HAP-1 (cell line): Measurements from ENCODE around the gene ELF4.

Source experiments
- DNase-seq, 2 experiments: peaks; one replicate each; pipeline ENCODE4 v3.0.0-alpha.2; 2016 to 2020; ENCODE audit warnings: low spot score in 2 of 2
- H3K27me3 ChIP-seq: fragments of 250-450 bp; sonication (Bioruptor Pico); 2 replicates; pipeline ENCODE4 v1.5.1; 2020; ENCODE audit warnings: low read depth, mild to moderate bottlenecking, moderate library complexity
- H3K36me3 ChIP-seq: fragments of 250-450 bp; sonication (Bioruptor Pico); replicated peaks from 2 replicates; pipeline ENCODE4 v1.5.1; 2020; ENCODE audit warnings: mild to moderate bottlenecking
- H3K4me1 ChIP-seq: fragments of 250-450 bp; sonication (Bioruptor Pico); 2 replicates; pipeline ENCODE4 v1.5.1; 2020; ENCODE audit warnings: mild to moderate bottlenecking
- H3K4me3 ChIP-seq: fragments of 250-450 bp; sonication (Bioruptor Pico); 2 replicates; pipeline ENCODE4 v1.5.1; 2020; ENCODE audit warnings: mild to moderate bottlenecking, moderate library complexity
- H3K9me3 ChIP-seq: fragments of 250-450 bp; sonication (Bioruptor Pico); 2 replicates; pipeline ENCODE4 v1.5.1; 2020; ENCODE audit warnings: mild to moderate bottlenecking, moderate library complexity
- in situ Hi-C: fragments of 300-500 bp; cut with MboI; formaldehyde crosslinking; loops from 3 replicates; pipeline ENCODE4 v1.14.3; 2020; ENCODE audit warnings: low sequenced_read_pairs, inconsistent platforms, mixed read lengths

The ELF4 gene

DNA sequence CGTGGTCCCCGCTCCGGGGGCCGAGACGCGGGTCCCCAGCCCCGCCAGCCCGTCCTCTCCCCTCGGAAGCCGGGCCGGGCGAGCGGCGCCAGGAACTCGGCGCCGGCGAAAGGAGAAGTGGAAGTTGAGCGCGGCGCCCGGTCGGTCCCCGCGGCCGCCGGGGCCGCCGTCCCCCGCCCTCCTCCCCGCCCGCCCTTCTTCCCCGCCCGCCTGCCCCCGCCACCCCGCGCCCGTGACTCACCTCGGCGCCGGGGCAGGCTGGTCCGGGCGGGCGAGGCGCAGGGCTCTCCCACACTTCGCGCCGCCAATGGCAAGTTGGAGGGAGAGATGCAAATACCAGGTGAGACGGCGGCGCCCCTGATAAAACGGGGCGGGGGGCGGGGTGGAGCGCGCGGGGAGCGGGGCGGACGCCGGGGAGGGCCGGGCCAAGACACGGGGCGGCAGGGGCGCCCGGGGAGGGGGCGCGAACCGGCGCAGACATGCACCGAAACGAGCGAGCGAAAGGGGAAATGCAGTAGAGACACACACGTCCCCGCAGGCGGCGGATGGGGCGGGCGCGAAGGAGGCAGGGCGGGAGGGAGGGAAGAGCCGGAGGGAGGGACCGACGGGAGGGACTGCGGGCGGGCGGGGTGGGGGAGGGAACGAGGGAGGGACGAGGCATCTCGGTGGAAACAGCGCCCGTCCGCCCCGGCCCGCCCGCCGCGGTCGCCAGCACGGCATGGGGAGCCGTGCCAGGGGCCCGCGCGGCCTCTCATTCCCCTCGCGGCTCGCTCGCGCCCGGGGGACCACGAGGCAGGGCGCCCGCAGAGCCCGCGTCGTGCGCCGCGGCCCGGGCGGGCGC is at the start of gene ELF4:
ELF4 (minus strand) TSS at position 119 of the 841 bp plus-strand sequence. CDS start 29,167 bp downstream, outside the sequence.
- H3K36me3 ChIP-seq = no peaks in the 10 kb centered on the region; the same call in 1 of the 2 replicates
- DNase-seq = peak; percentile 57 to 81
- H3K4me3 ChIP-seq = peak within 1 kb of the TSS; percentile 71
- H3K4me1 ChIP-seq = peaks cover 14% of the 10 kb centered on the region
- H3K9me3 ChIP-seq = no peaks in the 10 kb centered on the region
- no peaks in the 10 kb centered on the region for H3K27me3 ChIP-seq
- in situ Hi-C loops = loop anchor here (25.0 kb wide), 1 partner anchor 802 kb away; the partner anchor contains the start of gene ENOX2

DNA sequence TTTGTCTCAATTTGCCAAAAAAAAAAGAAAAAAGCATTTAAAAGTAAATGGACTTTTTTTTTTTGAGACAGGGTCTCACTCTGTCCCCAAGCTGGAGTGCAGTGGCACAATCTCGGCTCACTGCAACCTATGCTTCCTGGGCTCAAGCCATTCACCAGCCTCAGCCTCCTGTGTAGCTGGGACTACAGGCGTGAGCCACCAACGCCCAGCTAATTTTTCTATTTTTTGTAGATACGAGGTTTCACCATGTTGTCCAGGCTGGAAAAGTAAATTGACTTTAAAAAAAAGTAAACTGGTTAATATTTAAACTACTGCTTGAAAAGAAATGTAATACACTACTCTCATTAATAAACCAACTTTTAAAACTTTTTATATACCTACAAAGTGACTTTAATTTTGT is 49.5 kb upstream of the ELF4 start:
- in situ Hi-C loops = no loop called here
- Histone ChIP-seq H3K9me3 (no peaks in the 10 kb centered on the region), H3K36me3 (peaks cover 24% of the 10 kb centered on the region), H3K27me3 (no peaks in the 10 kb centered on the region), H3K4me3 (no peak overlapping the region), H3K4me1 (peaks cover 13% of the 10 kb centered on the region)
- no peak for DNase-seq

DNA sequence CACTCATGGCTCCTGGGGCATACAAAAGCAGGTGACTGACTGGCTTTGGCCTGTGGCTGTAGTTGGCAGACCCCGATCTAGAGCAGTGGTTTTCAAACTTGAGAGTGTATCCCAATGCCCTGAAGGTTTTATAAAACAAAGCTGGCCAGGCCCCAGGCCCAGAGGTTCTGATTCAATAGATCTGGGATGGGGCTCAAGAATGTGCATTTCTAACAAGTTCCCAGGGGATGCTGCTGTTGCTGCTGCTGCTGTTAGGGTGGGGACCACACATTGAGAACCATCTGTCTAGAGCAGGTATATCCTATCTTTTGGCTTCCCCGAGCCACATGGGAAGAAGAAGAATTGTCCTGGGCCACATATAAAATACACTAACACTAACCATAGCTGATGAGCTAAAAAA is 48.0 kb upstream of the ELF4 start:
- Histone ChIP-seq H3K4me1 (peaks cover 1% of the 10 kb centered on the region), H3K9me3 (no peaks in the 10 kb centered on the region)
- in situ Hi-C loops = no loop called here

DNA sequence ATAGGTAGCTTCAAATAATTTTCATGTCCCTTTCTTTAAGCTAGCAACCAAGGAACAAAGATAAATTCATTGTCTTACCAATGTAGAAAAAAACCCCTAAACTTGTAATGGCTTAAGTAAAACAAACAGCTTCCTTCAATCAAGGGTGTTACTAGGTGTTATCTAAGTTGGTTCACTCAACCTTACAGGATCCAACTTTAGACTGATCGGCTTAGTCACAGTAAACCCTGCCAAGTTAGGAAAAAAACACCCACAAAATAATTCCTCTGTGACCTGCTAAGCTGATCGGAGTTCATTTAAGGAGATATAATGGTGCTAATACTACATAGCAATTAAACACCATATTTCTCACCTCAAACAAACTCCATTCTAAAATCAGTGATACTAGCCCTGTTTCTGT is 45.3 kb upstream of the ELF4 start:
- H3K36me3 ChIP-seq = peaks cover 26% of the 10 kb centered on the region
- no peak overlapping the region for H3K4me3 ChIP-seq
- H3K27me3 ChIP-seq = no peaks in the 10 kb centered on the region
- DNase-seq = no peak
- in situ Hi-C loops = no loop called here
- H3K4me1 ChIP-seq = no peaks in the 10 kb centered on the region
- no peaks in the 10 kb centered on the region for H3K9me3 ChIP-seq

More for the DNA sequence above, 48.0 kb upstream of the ELF4 start:
- Histone ChIP-seq H3K36me3 (peaks cover 26% of the 10 kb centered on the region), H3K27me3 (no peaks in the 10 kb centered on the region), H3K4me3 (no peak overlapping the region)
- DNase-seq = no peak

DNA sequence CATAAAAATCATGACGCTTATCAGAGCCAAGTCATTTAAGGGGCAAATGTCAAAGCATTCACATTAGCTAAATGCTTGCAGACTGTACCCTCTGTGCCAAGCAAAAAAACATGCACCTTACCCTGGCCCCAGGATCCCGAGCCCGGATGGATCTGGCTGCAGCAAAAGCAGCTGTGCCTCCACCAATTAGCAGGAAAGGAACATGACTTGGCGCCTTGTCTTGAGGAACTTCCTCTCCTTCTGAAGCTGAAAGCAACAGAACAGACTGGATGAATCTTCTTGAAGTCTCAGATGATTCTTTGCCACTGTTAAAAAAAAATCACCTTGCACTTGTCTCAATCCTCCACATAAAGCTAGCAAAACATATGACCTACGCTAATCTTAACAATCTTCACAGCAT is 37.3 kb upstream of the ELF4 start:
- H3K4me3 ChIP-seq = no peak overlapping the region
- in situ Hi-C loops = no loop called here
- no peak for DNase-seq
- peaks cover 56% of the 10 kb centered on the region for H3K36me3 ChIP-seq
- H3K4me1 ChIP-seq = no peaks in the 10 kb centered on the region
- H3K27me3 ChIP-seq = no peaks in the 10 kb centered on the region
- no peaks in the 10 kb centered on the region for H3K9me3 ChIP-seq

GRCh38 chrX:130145123-130145522 is 34.8 kb upstream of the ELF4 start:
- in situ Hi-C loops = no loop called here
- peaks cover 72% of the 10 kb centered on the region for H3K36me3 ChIP-seq
- no peaks in the 10 kb centered on the region for H3K9me3 ChIP-seq
- no peaks in the 10 kb centered on the region for H3K4me1 ChIP-seq
- no peak overlapping the region for H3K4me3 ChIP-seq
- no peaks in the 10 kb centered on the region for H3K27me3 ChIP-seq
- no peak for DNase-seq

DNA sequence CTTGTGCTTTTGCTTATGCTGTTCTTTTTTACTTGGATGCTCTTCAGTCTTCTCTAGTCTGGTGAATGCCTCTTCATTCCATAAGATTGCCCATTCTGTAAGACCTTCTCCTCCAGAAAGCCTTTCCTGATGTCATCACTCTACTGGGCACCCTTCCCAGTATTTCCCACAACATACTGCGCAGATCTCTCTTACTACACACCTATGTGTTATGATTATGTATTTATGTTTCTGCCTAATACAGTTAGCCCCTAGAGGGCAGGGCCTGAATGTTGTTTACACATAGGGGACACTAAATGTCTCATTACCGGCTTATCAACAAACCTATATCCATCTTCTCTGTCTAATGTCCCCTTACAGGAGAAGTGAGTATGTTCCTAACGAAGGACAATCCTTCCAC is 34.2 kb upstream of the ELF4 start:
- H3K4me1 ChIP-seq = no peaks in the 10 kb centered on the region
- no peak for DNase-seq
- H3K27me3 ChIP-seq = no peaks in the 10 kb centered on the region
- peaks cover 76% of the 10 kb centered on the region for H3K36me3 ChIP-seq
- no peaks in the 10 kb centered on the region for H3K9me3 ChIP-seq
- in situ Hi-C loops = no loop called here
- H3K4me3 ChIP-seq = no peak overlapping the region

- Histone ChIP-seq H3K9me3 (no peaks in the 10 kb centered on the region), H3K4me3 (no peak overlapping the region), H3K36me3 (peaks cover 70% of the 10 kb centered on the region), H3K27me3 (no peaks in the 10 kb centered on the region), H3K4me1 (no peaks in the 10 kb centered on the region)
- in situ Hi-C loops = no loop called here
- DNase-seq = no peak
Observed at GRCh38 chrX:130139474-130140201, 29.3 kb upstream of the ELF4 start.

- DNase-seq = no peak
- no peaks in the 10 kb centered on the region for H3K9me3 ChIP-seq
- H3K27me3 ChIP-seq = no peaks in the 10 kb centered on the region
- no peaks in the 10 kb centered on the region for H3K4me1 ChIP-seq
- peaks cover 73% of the 10 kb centered on the region for H3K36me3 ChIP-seq
- no peak overlapping the region for H3K4me3 ChIP-seq
- in situ Hi-C loops = no loop called here
Observed at GRCh38 chrX:130136961-130137360, 26.7 kb upstream of the ELF4 start.

DNA sequence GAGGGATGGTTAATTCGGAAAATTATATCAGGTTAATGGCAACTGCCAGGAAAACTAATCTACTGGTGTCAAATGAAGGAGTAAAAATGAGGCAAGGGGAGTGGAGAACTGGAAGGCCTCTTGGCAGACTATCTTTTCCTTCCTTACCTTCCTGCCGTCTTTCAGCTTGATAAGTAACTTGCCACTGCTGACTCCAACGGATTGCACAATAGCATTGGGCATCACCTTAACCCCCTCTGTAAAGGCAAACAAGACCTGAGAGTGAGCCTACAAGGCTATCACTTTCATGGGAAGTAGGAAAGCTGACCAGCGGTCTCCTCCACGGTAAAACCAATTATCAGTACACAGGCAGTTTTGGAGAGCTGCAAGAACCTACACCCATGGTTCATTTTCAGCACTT is 26.2 kb upstream of the ELF4 start:
- no peaks in the 10 kb centered on the region for H3K9me3 ChIP-seq
- no peaks in the 10 kb centered on the region for H3K27me3 ChIP-seq
- peaks cover 72% of the 10 kb centered on the region for H3K36me3 ChIP-seq
- no peak for DNase-seq
- in situ Hi-C loops = no loop called here
- no peaks in the 10 kb centered on the region for H3K4me1 ChIP-seq
- H3K4me3 ChIP-seq = no peak overlapping the region

DNA sequence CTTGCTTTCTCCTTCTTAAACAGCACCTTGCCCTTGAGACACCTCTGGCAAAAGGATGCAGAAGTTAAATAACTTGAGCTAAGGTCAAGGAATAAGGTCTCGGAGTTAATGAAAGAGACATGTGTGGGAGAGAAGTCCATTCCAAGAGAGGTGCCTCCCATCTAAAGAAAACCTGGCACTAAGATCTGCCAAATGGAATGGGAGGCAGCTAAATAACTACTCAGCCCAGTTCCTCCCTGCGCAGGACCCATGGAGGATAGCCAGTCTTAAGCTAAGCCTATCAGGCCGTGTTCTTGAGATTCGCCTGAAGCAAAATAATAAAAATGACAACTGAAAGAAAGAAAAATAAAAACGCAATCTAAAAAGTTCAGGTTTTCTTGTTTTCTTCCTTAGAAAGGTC is 20.7 kb upstream of the ELF4 start:
- H3K4me3 ChIP-seq = no peak overlapping the region
- H3K9me3 ChIP-seq = no peaks in the 10 kb centered on the region
- peaks cover 78% of the 10 kb centered on the region for H3K36me3 ChIP-seq
- DNase-seq = no peak
- in situ Hi-C loops = no loop called here
- no peaks in the 10 kb centered on the region for H3K27me3 ChIP-seq
- no peaks in the 10 kb centered on the region for H3K4me1 ChIP-seq

DNA sequence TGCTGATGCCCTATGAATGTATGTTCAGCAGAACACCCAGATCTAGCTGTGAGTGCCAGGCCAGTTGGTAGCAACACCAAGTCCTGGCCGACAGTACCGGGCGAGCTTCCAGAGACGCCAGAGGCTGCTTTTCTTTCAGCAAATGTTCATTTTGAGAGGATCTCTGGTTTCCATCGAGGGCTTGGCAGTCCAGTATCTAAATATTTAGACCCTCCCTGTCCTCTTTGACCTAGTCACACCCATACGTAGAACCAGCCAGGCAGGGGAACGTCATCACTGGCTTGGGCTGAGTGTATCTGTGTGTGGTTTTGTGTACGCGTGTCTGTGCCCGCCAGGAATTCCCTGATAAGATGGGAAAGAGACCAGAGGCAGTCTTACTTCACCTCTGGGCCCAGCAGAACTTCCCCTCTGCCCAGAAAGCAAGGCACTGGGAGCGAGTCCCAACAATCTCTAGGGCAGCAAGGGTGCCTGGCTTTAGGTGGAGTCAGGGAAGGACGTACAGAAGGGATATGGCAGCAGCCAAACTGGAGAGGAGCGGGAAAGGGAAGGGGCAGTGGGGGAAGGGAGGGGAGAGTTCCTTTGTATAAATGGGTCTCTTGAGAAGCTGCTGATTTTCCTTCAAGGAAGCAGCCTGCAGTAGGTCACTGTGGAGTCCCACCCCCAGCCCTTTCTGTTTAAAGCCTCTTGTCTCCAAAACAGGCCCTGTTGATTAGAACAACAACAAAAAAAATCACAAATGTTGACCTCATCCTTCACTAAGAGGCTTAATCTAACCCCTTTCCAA is 15.0 kb upstream of the ELF4 start:
- in situ Hi-C loops = no loop called here
- H3K36me3 ChIP-seq = peaks cover 51% of the 10 kb centered on the region
- no peak overlapping the region for H3K4me3 ChIP-seq
- no peaks in the 10 kb centered on the region for H3K9me3 ChIP-seq
- no peaks in the 10 kb centered on the region for H3K27me3 ChIP-seq
- no peak for DNase-seq
- peaks cover 5% of the 10 kb centered on the region for H3K4me1 ChIP-seq

DNA sequence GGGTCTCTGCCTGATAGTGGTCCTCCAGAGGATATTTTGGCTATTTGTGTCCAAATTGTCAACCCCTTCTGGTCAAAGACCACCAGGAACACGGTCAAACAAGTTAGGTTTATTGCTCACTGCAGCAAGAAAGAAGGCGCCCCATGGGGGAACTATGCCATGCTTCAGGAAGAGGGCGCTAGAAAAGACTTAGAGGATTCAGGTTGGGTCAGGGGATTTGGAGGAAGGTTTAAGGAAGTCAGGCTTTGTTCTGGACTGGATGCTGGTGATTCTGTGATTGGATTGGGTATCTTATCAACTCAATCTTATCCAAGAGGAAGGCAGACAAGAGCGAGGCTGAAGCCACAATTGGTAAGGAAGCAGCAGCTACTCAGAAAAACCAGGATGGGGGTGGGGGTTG is 14.3 kb upstream of the ELF4 start:
- Histone ChIP-seq H3K27me3 (no peaks in the 10 kb centered on the region), H3K4me1 (peaks cover 7% of the 10 kb centered on the region), H3K9me3 (no peaks in the 10 kb centered on the region), H3K4me3 (no peak overlapping the region), H3K36me3 (peaks cover 44% of the 10 kb centered on the region)
- in situ Hi-C loops = loop anchor here (25.0 kb wide), 1 partner anchor 788 kb away; the partner anchor contains the start of gene ENOX2
- DNase-seq = no peak

DNA sequence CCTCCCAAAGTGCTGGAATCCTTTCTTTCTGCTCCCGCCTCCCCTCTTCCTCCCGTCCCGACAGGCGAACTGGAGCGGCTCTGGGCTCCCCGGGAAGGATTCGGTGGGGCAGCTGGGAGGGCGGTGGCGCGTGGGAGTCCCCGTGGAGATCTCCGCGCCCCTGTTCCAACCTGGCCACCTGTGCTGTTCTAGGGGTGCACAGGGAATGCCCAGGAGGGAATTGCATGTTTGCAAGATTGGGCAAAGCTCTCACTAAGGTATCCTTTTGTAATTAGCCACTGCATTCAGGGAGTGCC is 11.2 kb upstream of the ELF4 start:
- Histone ChIP-seq H3K9me3 (no peaks in the 10 kb centered on the region), H3K4me3 (no peak overlapping the region), H3K4me1 (peaks cover 7% of the 10 kb centered on the region), H3K36me3 (peaks cover 18% of the 10 kb centered on the region), H3K27me3 (no peaks in the 10 kb centered on the region)
- DNase-seq = no peak
- in situ Hi-C loops = loop anchor here (25.0 kb wide), 1 partner anchor 791 kb away; the partner anchor contains the start of gene ENOX2
